Epithelial cell of esophagus (primary cell): ENCODE data around the gene UBQLN2.
"Not testable (repeated sequence)": the region's sequence is repeated elsewhere in the genome, so short reads cannot be mapped to it uniquely, and the experiment has no call there.

Source experiments
- DNase-seq: peaks from one replicate; pipeline ENCODE4 v3.0.0; 2010; ENCODE audit warnings: low read depth
- H3K4me3 ChIP-seq: 2 replicates; pipeline ENCODE4 v1.5.1; 2011; ENCODE audit warnings: mild to moderate bottlenecking, low read length, control low read depth
- TF ChIP-seq, protein P1 (sequence below): IDR thresholded peaks from 2 replicates; pipeline ENCODE4 v1.5.1; 2011; ENCODE audit warnings: low read depth, mild to moderate bottlenecking, low read length, control low read depth, inconsistent platforms; ENCODE audit not compliant: insufficient read depth; ENCODE audit errors: missing control alignments

UBQLN2 gene

DNA sequence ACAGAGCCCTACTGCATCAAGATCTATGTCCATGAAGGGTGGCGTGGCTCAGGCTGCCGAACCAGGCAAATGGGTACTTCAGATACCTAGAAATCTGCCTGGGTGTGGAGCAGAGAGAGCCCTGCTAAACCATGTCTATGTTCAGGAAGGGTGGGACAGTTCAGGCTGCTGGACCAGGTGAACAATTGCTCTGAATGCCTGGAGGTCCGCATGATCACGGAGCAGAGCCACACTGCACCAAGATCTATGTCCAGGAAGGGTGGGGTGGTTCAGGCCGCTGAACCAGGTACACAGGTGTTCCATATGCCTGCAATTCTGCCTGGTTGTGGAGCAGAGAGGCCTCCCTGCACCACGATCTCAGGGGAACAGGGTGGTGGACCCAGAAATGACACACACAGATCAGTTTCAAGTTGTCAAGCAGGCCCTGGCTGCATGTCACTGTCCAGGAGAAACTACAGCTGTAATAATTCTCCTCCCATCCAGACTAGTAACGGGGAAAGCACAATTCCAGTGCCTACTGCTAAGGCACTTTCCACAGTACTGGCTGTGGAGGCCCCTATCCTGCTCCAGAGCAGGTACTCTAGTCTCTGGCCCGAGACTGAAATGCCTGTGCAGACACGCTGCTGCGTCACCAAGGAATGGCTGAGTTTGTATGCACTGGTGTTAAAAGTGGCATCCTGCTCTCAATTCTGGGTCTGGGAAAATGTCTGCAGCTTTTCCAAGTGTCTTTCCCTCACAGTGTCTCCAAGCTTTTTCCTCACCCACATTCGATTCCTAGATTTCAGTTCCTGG, 25.2 kb downstream of the UBQLN2 start:
- no peak overlapping the region for H3K4me3 ChIP-seq
- TF ChIP-seq, protein P1, sequence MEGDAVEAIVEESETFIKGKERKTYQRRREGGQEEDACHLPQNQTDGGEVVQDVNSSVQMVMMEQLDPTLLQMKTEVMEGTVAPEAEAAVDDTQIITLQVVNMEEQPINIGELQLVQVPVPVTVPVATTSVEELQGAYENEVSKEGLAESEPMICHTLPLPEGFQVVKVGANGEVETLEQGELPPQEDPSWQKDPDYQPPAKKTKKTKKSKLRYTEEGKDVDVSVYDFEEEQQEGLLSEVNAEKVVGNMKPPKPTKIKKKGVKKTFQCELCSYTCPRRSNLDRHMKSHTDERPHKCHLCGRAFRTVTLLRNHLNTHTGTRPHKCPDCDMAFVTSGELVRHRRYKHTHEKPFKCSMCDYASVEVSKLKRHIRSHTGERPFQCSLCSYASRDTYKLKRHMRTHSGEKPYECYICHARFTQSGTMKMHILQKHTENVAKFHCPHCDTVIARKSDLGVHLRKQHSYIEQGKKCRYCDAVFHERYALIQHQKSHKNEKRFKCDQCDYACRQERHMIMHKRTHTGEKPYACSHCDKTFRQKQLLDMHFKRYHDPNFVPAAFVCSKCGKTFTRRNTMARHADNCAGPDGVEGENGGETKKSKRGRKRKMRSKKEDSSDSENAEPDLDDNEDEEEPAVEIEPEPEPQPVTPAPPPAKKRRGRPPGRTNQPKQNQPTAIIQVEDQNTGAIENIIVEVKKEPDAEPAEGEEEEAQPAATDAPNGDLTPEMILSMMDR, result no peak
- peak; percentile 53 for DNase-seq

DNA sequence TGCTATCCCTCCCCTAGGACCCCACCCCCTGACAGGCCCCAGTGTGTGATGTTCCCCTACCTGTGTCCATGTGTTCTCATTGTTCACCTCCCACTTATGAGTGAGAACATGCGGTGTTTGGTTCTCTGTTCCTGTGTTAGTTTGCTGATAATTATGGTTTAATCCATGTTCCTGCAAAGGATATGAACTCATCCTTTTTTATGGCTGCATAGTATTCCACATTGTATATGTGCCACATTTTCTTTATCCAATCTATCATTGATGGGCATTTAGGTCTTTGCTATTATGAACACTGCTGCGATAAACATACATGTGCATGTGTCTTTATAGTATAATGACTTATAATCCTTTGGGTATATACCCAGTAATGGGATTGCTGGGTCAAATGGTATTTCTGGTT, 28.4 kb downstream of the UBQLN2 start:
- DNase-seq, H3K4me3 ChIP-seq: not testable (repeated sequence)

DNA sequence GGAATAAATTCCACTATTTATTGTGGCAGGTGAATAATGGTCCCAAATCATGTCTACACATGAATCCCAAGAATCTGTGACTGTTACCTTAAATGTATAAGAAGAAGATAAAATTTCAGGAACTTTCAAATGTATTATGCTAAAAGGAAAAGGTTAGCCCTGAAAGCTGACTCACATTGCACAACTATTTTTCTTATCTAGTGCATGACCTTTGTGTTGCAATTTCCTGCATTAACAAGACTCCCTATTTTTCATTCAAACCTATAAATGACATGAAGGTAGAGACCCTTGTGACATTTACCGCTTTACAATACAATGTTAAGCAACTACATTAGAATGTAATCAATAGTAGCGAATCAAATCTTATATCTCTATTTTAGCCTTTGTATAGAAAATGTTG, 36.7 kb downstream of the UBQLN2 start:
- TF ChIP-seq, protein P1, result no peak
- H3K4me3 ChIP-seq, result no peak overlapping the region
- peak; percentile 16 for DNase-seq

DNA sequence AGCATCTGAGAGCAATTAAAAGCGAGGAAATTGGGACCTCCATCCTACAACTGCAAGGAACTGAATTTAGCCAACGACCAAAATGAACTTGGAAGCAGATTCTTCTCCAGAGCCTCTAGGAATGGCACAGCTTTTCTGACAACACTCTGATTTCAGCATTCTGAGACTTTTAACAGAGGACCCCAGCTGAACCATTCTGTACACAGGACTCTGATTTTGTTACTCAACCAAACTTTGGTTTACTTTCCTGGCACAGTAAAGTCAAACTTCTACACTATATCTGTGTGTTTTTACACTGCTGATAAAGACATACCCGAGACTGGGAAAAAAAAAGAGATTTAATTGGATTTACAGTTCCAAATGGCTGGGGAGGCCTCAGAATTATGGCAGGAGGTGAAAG, 37.6 kb downstream of the UBQLN2 start:
- TF ChIP-seq, protein P1, result no peak
- no peak for DNase-seq
- H3K4me3 ChIP-seq, result no peak overlapping the region

DNA sequence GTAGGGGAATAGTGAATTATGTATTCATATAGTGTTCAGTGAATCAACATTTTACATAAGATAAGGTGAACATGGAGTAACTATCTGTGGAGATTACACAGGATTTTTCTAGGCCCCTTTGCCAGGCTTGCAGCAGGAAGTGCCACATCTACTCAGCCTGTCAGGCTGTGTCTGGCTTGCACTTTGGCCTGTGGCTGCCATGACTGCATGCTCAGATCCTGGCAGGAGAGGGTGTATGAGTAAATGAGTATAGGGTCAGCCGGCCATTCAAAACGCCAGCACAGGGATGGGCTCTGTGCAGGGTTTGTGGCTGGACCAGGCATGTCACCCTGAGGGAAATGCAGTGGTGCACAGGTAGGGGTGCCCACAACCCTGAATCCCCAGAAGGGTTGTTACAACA, 51.9 kb downstream of the UBQLN2 start:
- no peak overlapping the region for H3K4me3 ChIP-seq
- TF ChIP-seq, protein P1, result no peak
- no peak for DNase-seq
